Naive thymus-derived CD4-positive, alpha-beta T cell (primary cell): ENCODE data around the gene FOXP4. TPM values are rescaled to one million over a fixed set of nuclear protein-coding genes. Genes with fewer than 3 reads are reported as not detected.

Source experiments
- ATAC-seq: fragments of 150-1000 bp; cut with Tn5 transposase; 2 replicates; pipeline ENCODE4 v1.10.0; 2021; ENCODE audit warnings: mild to moderate bottlenecking, moderate library complexity
- CTCF ChIA-PET: fragments of 350-600 bp; sonication (Branson Sonifier 250); formaldehyde crosslinking; loops from one replicate; lab custom pipeline; 2021; ENCODE audit warnings: antibody characterized with exemption; lab: Charles Lee
- POLR2A ChIA-PET: fragments of 350-600 bp; sonication (Branson Sonifier 250); formaldehyde crosslinking; loops from one replicate; lab custom pipeline; 2021; ENCODE audit warnings: antibody characterized with exemption, inconsistent platforms; lab: Charles Lee
- DNase-seq, 9 donors: peaks; one replicate each; pipeline versions ENCODE4 v3.0.0 to v3.0.0-alpha.2; 2020 to 2022; ENCODE audit warnings: mixed read lengths in 1 of 9
- H3K27ac ChIP-seq: one replicate; pipeline ENCODE4 v1.7.0; 2013; ENCODE audit warnings: mild to moderate bottlenecking, low read depth, low read length, moderate library complexity
- H3K27me3 ChIP-seq, 2 donors: one replicate each; pipeline ENCODE4 v1.7.0; 2013; ENCODE audit warnings: low read length in 2 of 2, mild to moderate bottlenecking in 2 of 2, moderate library complexity in 2 of 2; ENCODE audit not compliant: control insufficient read depth in 2 of 2, insufficient read depth in 2 of 2
- H3K36me3 ChIP-seq, 3 experiments: 1 replicate in 2 of 3; 2 replicates in 1 of 3; pipeline ENCODE4 v1.7.0; 2013; ENCODE audit warnings: low read length in 3 of 3, mild to moderate bottlenecking in 3 of 3, moderate library complexity in 1 of 3; ENCODE audit not compliant: insufficient read depth in 3 of 3, control insufficient read depth in 2 of 3
- H3K4me1 ChIP-seq, 2 donors: one replicate each; pipeline ENCODE4 v1.7.0; 2013; ENCODE audit warnings: low read length in 2 of 2, mild to moderate bottlenecking in 2 of 2, moderate library complexity in 1 of 2; ENCODE audit not compliant: control insufficient read depth in 2 of 2, insufficient read depth in 2 of 2
- H3K4me3 ChIP-seq: 2 replicates; pipeline ENCODE4 v1.7.0; 2013; ENCODE audit warnings: mild to moderate bottlenecking, low read length
- H3K9me3 ChIP-seq, 3 experiments: 1 replicate in 2 of 3; 2 replicates in 1 of 3; pipeline ENCODE4 v1.7.0; 2013; ENCODE audit warnings: low read length in 3 of 3; ENCODE audit not compliant: control insufficient read depth in 2 of 3
- H3K27ac Mint-ChIP-seq, 9 donors: one replicate each; pipeline ENCODE4 v1.8.0; 2020 to 2022; ENCODE audit warnings: mixed read lengths in 9 of 9, mild to moderate bottlenecking in 8 of 9, moderate library complexity in 5 of 9, inconsistent platforms in 2 of 9
- H3K27me3 Mint-ChIP-seq, 5 donors: one replicate each; pipeline ENCODE4 v1.8.0; 2021 to 2022; ENCODE audit warnings: mixed read lengths in 5 of 5, mild to moderate bottlenecking in 1 of 5
- H3K36me3 Mint-ChIP-seq, 5 donors: one replicate each; pipeline ENCODE4 v1.8.0; 2020 to 2022; ENCODE audit warnings: mixed read lengths in 5 of 5, mild to moderate bottlenecking in 3 of 5, inconsistent platforms in 1 of 5
- H3K4me1 Mint-ChIP-seq, 7 donors: one replicate each; pipeline ENCODE4 v1.8.0; 2020 to 2022; ENCODE audit warnings: mixed read lengths in 7 of 7, mild to moderate bottlenecking in 3 of 7, inconsistent platforms in 1 of 7
- H3K4me3 Mint-ChIP-seq, 10 donors: one replicate each; pipeline ENCODE4 v1.8.0; 2020 to 2022; ENCODE audit warnings: mild to moderate bottlenecking in 10 of 10, mixed read lengths in 10 of 10, moderate library complexity in 6 of 10, inconsistent platforms in 2 of 10
- H3K9me3 Mint-ChIP-seq, 11 donors: one replicate each; pipeline ENCODE4 v1.8.0; 2020 to 2022; ENCODE audit warnings: mixed read lengths in 11 of 11, mild to moderate bottlenecking in 4 of 11, inconsistent platforms in 1 of 11, moderate library complexity in 1 of 11
- intact Hi-C, 2 donors: fragments of 100-400 bp; cut with micrococcal nuclease; formaldehyde crosslinking; loops; one replicate each; pipeline ENCODE4 v1.15.1; 2023
- polyA plus RNA-seq, 2 donors: library from polyadenylated mRNA; unstranded; fragments of 300-500 nt; fragmentation: Illumina TruSeq; gene quantifications; one replicate each; pipeline ENCODE4 v1.2.3, GENCODE V29; 2021
- total RNA-seq, 6 experiments: library from RNA in 5 of 6; stranded (reverse) in 5 of 6; gene quantifications; 1 replicate in 5 of 6; 2 replicates in 1 of 6; pipeline ENCODE4 v1.2.3 and lab custom pipeline; 2021 to 2026

Gene FOXP4
- total and polyA plus RNA-seq, 7 experiments from 2014 or later, result 0.07 to 7.6 (median 4.4) TPM

GRCh38 chr6:41555326-41556300 is 9.4 kb downstream of the FOXP4 start:
- no peak for DNase-seq
- Histone ChIP-seq H3K9me3 (no peaks in the 10 kb centered on the region), H3K27ac (no peak overlapping the region), H3K27me3 (no peaks in the 10 kb centered on the region), H3K4me3 (no peak overlapping the region), H3K36me3 (no peaks in the 10 kb centered on the region), H3K4me1 (peaks cover 11 to 20% of the 10 kb centered on the region in 2 donors)
- H3K9me3 Mint-ChIP-seq, result no peaks in the 10 kb centered on the region
- H3K4me1 Mint-ChIP-seq, result peaks cover 8 to 18% (median 12%) of the 10 kb centered on the region in 7 donors
- POLR2A ChIA-PET, result no interaction called here
- intact Hi-C loops, result no loop called here
- H3K4me3 Mint-ChIP-seq, result no peak overlapping the region
- peaks cover 0 to 72% (median 5%) of the 10 kb centered on the region in 5 donors for H3K27me3 Mint-ChIP-seq
- H3K27ac Mint-ChIP-seq, result no peak overlapping the region
- no peak for ATAC-seq
- H3K36me3 Mint-ChIP-seq, result peaks cover 0 to 14% (median 0%) of the 10 kb centered on the region in 5 donors
- CTCF ChIA-PET, result no interaction called here

GRCh38 chr6:41557335-41557734 is 11.2 kb downstream of the FOXP4 start:
- Histone ChIP-seq H3K4me1 (peaks cover 19 to 24% of the 10 kb centered on the region in 2 donors), H3K9me3 (no peaks in the 10 kb centered on the region), H3K27ac (no peak overlapping the region), H3K4me3 (no peak overlapping the region), H3K36me3 (no peaks in the 10 kb centered on the region), H3K27me3 (no peaks in the 10 kb centered on the region)
- POLR2A ChIA-PET, result no interaction called here
- H3K36me3 Mint-ChIP-seq, result peaks cover 0 to 4% (median 0%) of the 10 kb centered on the region in 5 donors
- no peak overlapping the region for H3K4me3 Mint-ChIP-seq
- H3K9me3 Mint-ChIP-seq, result no peaks in the 10 kb centered on the region
- intact Hi-C loops, result no loop called here
- no peak for ATAC-seq
- CTCF ChIA-PET, result no interaction called here
- H3K4me1 Mint-ChIP-seq, result peaks cover 8 to 30% (median 22%) of the 10 kb centered on the region in 7 donors
- H3K27me3 Mint-ChIP-seq, result peaks cover 0 to 64% (median 0%) of the 10 kb centered on the region in 5 donors
- DNase-seq, result no peak
- no peak overlapping the region for H3K27ac Mint-ChIP-seq

- ATAC-seq (no peak), DNase-seq (no peak)
- peaks cover 0 to 4% (median 0%) of the 10 kb centered on the region in 5 donors for H3K36me3 Mint-ChIP-seq
- no peaks in the 10 kb centered on the region for H3K27me3 ChIP-seq
- ChIA-PET POLR2A (interaction anchor here (0.6 to 1.0 kb wide), 2 partner anchors 11 to 229 kb away, joined by 3 to 7 read pairs; partner anchors contain the start of gene FOXP4), CTCF (no interaction called here)
- H3K27ac ChIP-seq, result no peak overlapping the region
- H3K27ac Mint-ChIP-seq, result no peak overlapping the region
- no peaks in the 10 kb centered on the region for H3K9me3 Mint-ChIP-seq
- no peaks in the 10 kb centered on the region for H3K36me3 ChIP-seq
- H3K27me3 Mint-ChIP-seq, result peaks cover 0 to 65% (median 0%) of the 10 kb centered on the region in 5 donors
- intact Hi-C loops, result no loop called here
- H3K4me1 Mint-ChIP-seq, result peaks cover 8 to 33% (median 22%) of the 10 kb centered on the region in 7 donors
- no peak overlapping the region for H3K4me3 ChIP-seq
- no peak overlapping the region for H3K4me3 Mint-ChIP-seq
- H3K9me3 ChIP-seq, result no peaks in the 10 kb centered on the region
- H3K4me1 ChIP-seq, result peaks cover 19 to 24% of the 10 kb centered on the region in 2 donors
Observed at GRCh38 chr6:41558033-41558807, 12.0 kb downstream of the FOXP4 start.

DNA sequence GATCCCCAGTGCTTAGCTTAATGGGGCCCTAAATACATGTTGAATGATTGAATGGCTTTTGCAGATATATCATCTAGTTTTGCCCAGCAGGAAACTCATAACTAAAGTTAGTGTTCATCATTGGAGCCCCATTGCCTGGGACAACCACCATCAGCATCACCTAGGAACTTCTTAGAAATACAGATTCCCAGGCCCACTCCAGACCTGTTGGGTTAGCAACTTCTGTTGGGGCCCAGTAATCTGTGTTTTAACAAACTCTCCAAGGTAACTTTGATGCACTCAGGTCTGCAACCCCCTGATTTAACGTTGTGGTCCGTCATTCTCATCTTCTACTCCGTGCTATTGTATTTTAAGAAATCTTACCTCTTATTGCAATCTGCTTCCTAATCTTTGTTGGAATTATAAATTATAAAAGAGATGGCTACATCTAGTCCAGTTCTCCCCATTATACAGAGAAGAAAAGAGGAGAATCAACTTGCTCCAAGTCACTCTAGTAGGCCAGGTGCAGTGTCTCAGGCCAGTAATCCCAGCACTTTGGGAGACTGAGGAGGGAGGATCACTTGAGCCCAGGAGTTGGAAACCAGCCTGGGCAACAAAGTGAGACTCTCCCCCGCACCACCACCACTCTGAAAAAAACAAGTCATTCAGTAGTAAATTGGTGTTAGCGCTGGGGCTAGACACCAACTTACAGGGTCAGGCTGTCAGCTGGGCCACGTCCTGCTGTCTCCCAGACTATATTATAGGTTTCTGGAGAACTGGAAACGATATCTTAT is 13.7 kb downstream of the FOXP4 start:
- ChIA-PET CTCF (no interaction called here), POLR2A (interaction anchor here (0.6 to 1.0 kb wide), 2 partner anchors 13 to 108 kb away, joined by 3 read pairs; partner anchors contain the start of gene FOXP4)
- intact Hi-C loops, result no loop called here
- H3K36me3 Mint-ChIP-seq, result peaks cover 0 to 9% (median 0%) of the 10 kb centered on the region in 5 donors
- ATAC-seq (no peak), DNase-seq (no peak)
- peak overlapping the region; percentile 82 to 90 (median 86) for H3K4me3 Mint-ChIP-seq
- Histone ChIP-seq H3K36me3 (no peaks in the 10 kb centered on the region), H3K4me1 (peaks cover 19 to 24% of the 10 kb centered on the region in 2 donors), H3K27ac (peak overlapping the region; percentile 72), H3K4me3 (peak overlapping the region; percentile 80), H3K9me3 (no peaks in the 10 kb centered on the region), H3K27me3 (no peaks in the 10 kb centered on the region)
- no peaks in the 10 kb centered on the region for H3K9me3 Mint-ChIP-seq
- H3K27me3 Mint-ChIP-seq, result peaks cover 0 to 62% (median 0%) of the 10 kb centered on the region in 5 donors
- peaks cover 8 to 33% (median 22%) of the 10 kb centered on the region in 7 donors for H3K4me1 Mint-ChIP-seq
- peak overlapping the region in 6 of 9 donors; percentile 4 to 91 (median 82) for H3K27ac Mint-ChIP-seq

- no peaks in the 10 kb centered on the region for H3K9me3 ChIP-seq
- H3K27me3 ChIP-seq, result no peaks in the 10 kb centered on the region
- DNase-seq, result peak; percentile 73 to 94 (median 85)
- H3K4me3 ChIP-seq, result peak overlapping the region; percentile 80
- peaks cover 19 to 24% of the 10 kb centered on the region in 2 donors for H3K4me1 ChIP-seq
- H3K4me1 Mint-ChIP-seq, result peaks cover 8 to 33% (median 22%) of the 10 kb centered on the region in 7 donors
- peaks cover 0 to 58% (median 0%) of the 10 kb centered on the region in 5 donors for H3K27me3 Mint-ChIP-seq
- ATAC-seq, result peak; percentile 97
- intact Hi-C loops, result loop anchor here (1.0 kb wide), 2 partner anchors 14 to 28 kb away; partner anchors contain the start of gene FOXP4 (in 2 of the 2)
- ChIA-PET POLR2A (interaction anchor here (0.7 kb wide), 1 partner anchor 38 kb away, joined by 3 read pairs; no protein-coding TSS in a partner anchor), CTCF (interaction anchor here (0.7 kb wide), 1 partner anchor 9 kb away, joined by 3 read pairs; no protein-coding TSS in a partner anchor)
- peak overlapping the region; percentile 82 to 90 (median 86) for H3K4me3 Mint-ChIP-seq
- H3K9me3 Mint-ChIP-seq, result no peaks in the 10 kb centered on the region
- H3K36me3 Mint-ChIP-seq, result peaks cover 0 to 9% (median 2%) of the 10 kb centered on the region in 5 donors
- H3K27ac Mint-ChIP-seq, result peak overlapping the region in 8 of 9 donors; percentile 46 to 91 (median 82)
- no peaks in the 10 kb centered on the region for H3K36me3 ChIP-seq
- H3K27ac ChIP-seq, result peak overlapping the region; percentile 72
Observed at GRCh38 chr6:41560431-41561192, 14.4 kb downstream of the FOXP4 start.
